Stomach (tissue), 9 donors: ENCODE measurements around the gene CDHR3. TPM values are rescaled to one million over a fixed set of nuclear protein-coding genes. Genes with fewer than 3 reads are reported as not detected.
"Not testable (repeated sequence)": the region's sequence is repeated elsewhere in the genome, so short reads cannot be mapped to it uniquely, and the experiment has no call there.

Experiments
- DNase-seq, 2 donors: peaks; one replicate each; pipeline versions ENCODE4 v3.0.0 to v3.0.0-alpha.2; 2013 to 2019
- H3K27ac ChIP-seq, 5 donors: fragments of 200-600 bp in 4 of 5; sonication (generic) in 4 of 5; one replicate each; pipeline ENCODE4 v1.5.1; 2013 to 2019; ENCODE audit warnings: mild to moderate bottlenecking in 1 of 5, moderate library complexity in 1 of 5
- H3K27me3 ChIP-seq, 3 donors: fragments of 200-600 bp; sonication (generic); one replicate each; pipeline ENCODE4 v1.5.1; 2017 to 2019; ENCODE audit warnings: mixed run types in 1 of 3
- H3K36me3 ChIP-seq, 4 donors: fragments of 200-600 bp; sonication (generic); 1 replicate in 3 of 4; 2 replicates in 1 of 4; pipeline ENCODE4 v1.5.1; 2016 to 2019
- H3K4me1 ChIP-seq, 4 donors: fragments of 200-600 bp; sonication (generic); one replicate each; pipeline ENCODE4 v1.5.1; 2016 to 2019
- H3K4me3 ChIP-seq, 4 donors: fragments of 200-600 bp; sonication (generic) in 3 of 4; one replicate each; pipeline ENCODE4 v1.5.1; 2016 to 2019; ENCODE audit warnings: mild to moderate bottlenecking in 1 of 4
- H3K9me3 ChIP-seq, 4 donors: fragments of 200-600 bp; sonication (generic); one replicate each; pipeline ENCODE4 v1.5.1; 2016 to 2019
- CTCF ChIP-seq, 7 experiments: fragments of 450-650 bp in 4 of 7; fragments of 200-600 bp in 3 of 7; sonication (generic) in 3 of 7; IDR thresholded peaks; one replicate each; pipeline ENCODE4 v1.5.1; 2016 to 2019; ENCODE audit warnings: antibody characterized with exemption in 7 of 7, control low read depth in 2 of 7, mild to moderate bottlenecking in 1 of 7
- EP300 ChIP-seq: sonication (generic); formaldehyde crosslinking; IDR thresholded peaks from one replicate; pipeline ENCODE4 v1.6.1; 2017; ENCODE audit warnings: antibody characterized with exemption
- POLR2A ChIP-seq, 4 donors: fragments of 450-650 bp; IDR thresholded peaks; one replicate each; pipeline ENCODE4 v1.6.1; 2016; ENCODE audit warnings: antibody characterized with exemption in 4 of 4, control low read depth in 2 of 4, mild to moderate bottlenecking in 1 of 4, moderate library complexity in 1 of 4
- POLR2AphosphoS5 ChIP-seq, 3 donors: sonication (generic); formaldehyde crosslinking; IDR thresholded peaks; one replicate each; pipeline ENCODE4 v1.6.1; 2016; ENCODE audit warnings: antibody characterized with exemption in 3 of 3
- WGBS, 5 donors: extraction: QIAGEN DNeasy Blood & Tissue Kit in 3 of 5; methylation state at CpG; one replicate each; pipeline versions ENCODE4 v1.1.5 to v1.1.7; 2013 to 2018; 5-methylcytosine and 5-hydroxymethylcytosine counted together
- intact Hi-C: fragments of 100-400 bp; cut with DNase I; formaldehyde crosslinking; loops from one replicate; pipeline ENCODE4 v1.15.1; 2023; ENCODE audit warnings: low total_unique reads
- polyA plus RNA-seq, 3 donors: library from polyadenylated mRNA; stranded (reverse); fragments of 200-250 nt; gene quantifications; one replicate each; pipeline ENCODE4 v1.2.3, GENCODE V29; 2013
- total RNA-seq, 5 donors: library from RNA; depleted of rRNA; stranded (reverse); fragments of >200 nt; gene quantifications; one replicate each; pipeline versions ENCODE4 v1.1.0 to v1.2.3, GENCODE V29; 2014 to 2016
- donor health status: healthy with polysubstance abuse.
- donor health status: Bipolar disorder and iron deficiency.
- donor health status: healthy.

Gene CDHR3
- total and polyA plus RNA-seq, 8 donors, result 1.2 to 62.5 (median 10.6) TPM

GRCh38 chr7:105952917-105953595 is 10.0 kb upstream of the CDHR3 start:
- 65 to 85% (median 70%) methylated on average over 15 of the region's 15 CpGs for WGBS, 5 donors

DNA sequence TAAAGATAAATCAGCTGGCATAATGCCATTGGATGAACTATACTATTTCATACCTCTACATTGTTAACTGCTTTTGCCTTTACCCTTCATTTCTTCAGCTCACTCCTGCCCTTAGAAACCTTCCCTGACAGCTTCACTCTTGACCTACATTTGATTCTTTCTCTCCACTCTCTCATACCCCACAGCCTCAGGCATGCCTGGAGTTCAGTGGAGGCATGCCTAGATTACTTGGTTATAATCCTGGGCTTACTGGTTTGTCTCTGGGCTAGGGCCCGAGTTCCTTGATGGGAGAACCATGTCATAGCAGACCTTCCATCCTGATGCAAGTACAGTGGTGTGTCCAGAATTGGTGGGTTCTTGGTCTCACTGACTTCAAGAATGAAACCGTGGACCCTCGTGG is 8.4 kb upstream of the CDHR3 start:
- Histone ChIP-seq H3K9me3 (peaks cover 0 to 19% (median 8%) of the 10 kb centered on the region in 4 donors), H3K27me3 (peaks cover 0 to 5% (median 0%) of the 10 kb centered on the region in 3 donors), H3K36me3 (no peaks in the 10 kb centered on the region), H3K4me1 (no peaks in the 10 kb centered on the region), H3K27ac (no peak overlapping the region), H3K4me3 (no peak overlapping the region)
- intact Hi-C loops, result no loop called here
- WGBS, 5 donors, result 85 to 93% (median 93%) methylated on average over 3 of the region's 3 CpGs
- no peak for DNase-seq
- TF ChIP-seq CTCF (IDR thresholded peaks at IDR 0.05) (no peak), POLR2A (IDR thresholded peaks at IDR 0.05) (no peak), EP300 (no peak), POLR2AphosphoS5 (IDR thresholded peaks at IDR 0.05) (no peak)

More at GRCh38 chr7:105952917-105953595, 10.0 kb upstream of the CDHR3 start:
- DNase-seq, result no peak
- Histone ChIP-seq H3K36me3 (no peaks in the 10 kb centered on the region), H3K27me3 (peaks cover 0 to 5% (median 0%) of the 10 kb centered on the region in 3 donors), H3K4me1 (no peaks in the 10 kb centered on the region), H3K4me3 (no peak overlapping the region), H3K9me3 (peaks cover 0 to 19% (median 8%) of the 10 kb centered on the region in 4 donors), H3K27ac (peak overlapping the region in 1 of 5 donors; percentile 22)
- intact Hi-C loops, result no loop called here
- no peak for TF ChIP-seq POLR2A (IDR thresholded peaks at IDR 0.05)

GRCh38 chr7:105955651-105956466 is 7.2 kb upstream of the CDHR3 start:
- intact Hi-C loops, DNase-seq: not testable (repeated sequence)

GRCh38 chr7:105958012-105958411 is 5.1 kb upstream of the CDHR3 start:
- H3K4me3 ChIP-seq, result no peak overlapping the region
- no peak overlapping the region for H3K27ac ChIP-seq
- no peak for DNase-seq
- H3K9me3 ChIP-seq, result peaks cover 0 to 3% (median 0%) of the 10 kb centered on the region in 4 donors
- H3K36me3 ChIP-seq, result no peaks in the 10 kb centered on the region
- H3K27me3 ChIP-seq, result peaks cover 0 to 5% (median 0%) of the 10 kb centered on the region in 3 donors
- 66 to 88% (median 77%) methylated on average over 3 of the region's 3 CpGs for WGBS, 5 donors
- TF ChIP-seq CTCF (IDR thresholded peaks at IDR 0.05), result no peak
- no peak for TF ChIP-seq POLR2A (IDR thresholded peaks at IDR 0.05)
- TF ChIP-seq EP300, result no peak
- TF ChIP-seq POLR2AphosphoS5 (IDR thresholded peaks at IDR 0.05), result no peak
- intact Hi-C loops, result no loop called here
- peaks cover 5 to 12% (median 8%) of the 10 kb centered on the region in 4 donors for H3K4me1 ChIP-seq

More at GRCh38 chr7:105955651-105956466, 7.2 kb upstream of the CDHR3 start:
- H3K4me3 ChIP-seq, H3K36me3 ChIP-seq, H3K4me1 ChIP-seq, H3K27ac ChIP-seq, H3K27me3 ChIP-seq: not testable (repeated sequence)
- H3K9me3 ChIP-seq, result peaks cover 0 to 19% (median 8%) of the 10 kb centered on the region in 4 donors
- WGBS, 5 donors, result 83 to 91% (median 88%) methylated on average over 26 to 52 of the region's 52 CpGs

GRCh38 chr7:105962353-105962752 is 711 bp upstream of the CDHR3 start:
- DNase-seq, result no peak
- H3K9me3 ChIP-seq, result no peaks in the 10 kb centered on the region
- 71 to 87% (median 79%) methylated on average over 7 of the region's 7 CpGs for WGBS, 5 donors
- H3K36me3 ChIP-seq, result no peaks in the 10 kb centered on the region
- no peaks in the 10 kb centered on the region for H3K27me3 ChIP-seq
- peaks cover 5 to 18% (median 11%) of the 10 kb centered on the region in 4 donors for H3K4me1 ChIP-seq
- H3K4me3 ChIP-seq, result no peak overlapping the region
- intact Hi-C loops, result no loop called here
- TF ChIP-seq POLR2AphosphoS5 (IDR thresholded peaks at IDR 0.05) (no peak), EP300 (no peak), POLR2A (IDR thresholded peaks at IDR 0.05) (no peak), CTCF (IDR thresholded peaks at IDR 0.05) (no peak)
- peak overlapping the region in 4 of 5 donors; percentile 39 to 66 (median 64) for H3K27ac ChIP-seq
